ENCODE measurements around the gene PDZD7.

PDZD7 gene

DNA sequence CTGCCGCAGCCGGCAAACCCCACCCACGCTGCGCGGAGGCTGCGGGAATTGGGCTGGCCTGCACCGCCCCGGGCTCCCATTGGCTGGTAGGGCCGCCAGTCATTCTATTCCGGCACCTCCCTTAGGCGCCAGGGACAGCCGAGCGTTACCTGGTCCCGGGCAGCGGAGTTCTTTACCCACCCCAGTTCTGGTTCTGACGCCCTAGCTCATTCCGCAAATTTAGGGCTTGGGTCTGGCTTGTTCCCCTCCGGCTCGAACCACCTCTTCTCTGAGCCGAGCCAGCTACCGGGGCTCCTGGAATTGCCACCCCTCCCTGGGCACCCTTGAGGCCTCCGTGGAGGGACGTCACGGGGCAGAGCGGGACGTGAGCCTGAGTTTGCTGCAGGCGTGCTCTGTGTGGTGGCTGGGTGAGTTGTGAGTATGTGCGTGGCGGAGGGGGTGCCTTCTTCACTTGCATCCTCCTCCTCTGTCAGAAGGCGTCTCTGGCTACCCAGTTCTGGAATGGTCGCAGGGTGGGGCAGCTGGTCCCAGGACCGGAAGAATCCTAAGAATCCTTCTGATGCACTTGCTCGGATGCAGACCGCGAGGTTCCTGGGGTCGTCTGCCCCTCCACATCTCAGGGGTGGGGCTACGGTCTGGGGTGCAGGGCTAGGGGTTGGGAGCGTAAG lies at the start of gene PDZD7, which contains the start of gene SFXN3:
Gene PDZD7 (minus strand): TSS at position 2 of the 668 bp plus-strand sequence. CDS start 910 bp downstream, outside the sequence.
Gene SFXN3 (plus strand): TSS at position 107 of the 668 bp plus-strand sequence. CDS start 3,461 bp downstream, outside the sequence.
- Histone ChIP-seq H3K27ac (peak within 1 kb of the TSS; percentile 99), H3K4me3 (peak within 1 kb of the TSS; percentile 69 to 88), H3K36me3 (peaks cover 15 to 20% (median 19%) of the 10 kb centered on the region in 3 donors), H3K9me3 (no peaks in the 10 kb centered on the region), H3K4me1 (peaks cover 0 to 36% (median 22%) of the 10 kb centered on the region in 4 donors), H3K27me3 (peaks cover 0 to 8% of the 10 kb centered on the region in 2 donors)
- DNase-seq, result peak; percentile 93 to 98
- TF ChIP-seq, protein P1, sequence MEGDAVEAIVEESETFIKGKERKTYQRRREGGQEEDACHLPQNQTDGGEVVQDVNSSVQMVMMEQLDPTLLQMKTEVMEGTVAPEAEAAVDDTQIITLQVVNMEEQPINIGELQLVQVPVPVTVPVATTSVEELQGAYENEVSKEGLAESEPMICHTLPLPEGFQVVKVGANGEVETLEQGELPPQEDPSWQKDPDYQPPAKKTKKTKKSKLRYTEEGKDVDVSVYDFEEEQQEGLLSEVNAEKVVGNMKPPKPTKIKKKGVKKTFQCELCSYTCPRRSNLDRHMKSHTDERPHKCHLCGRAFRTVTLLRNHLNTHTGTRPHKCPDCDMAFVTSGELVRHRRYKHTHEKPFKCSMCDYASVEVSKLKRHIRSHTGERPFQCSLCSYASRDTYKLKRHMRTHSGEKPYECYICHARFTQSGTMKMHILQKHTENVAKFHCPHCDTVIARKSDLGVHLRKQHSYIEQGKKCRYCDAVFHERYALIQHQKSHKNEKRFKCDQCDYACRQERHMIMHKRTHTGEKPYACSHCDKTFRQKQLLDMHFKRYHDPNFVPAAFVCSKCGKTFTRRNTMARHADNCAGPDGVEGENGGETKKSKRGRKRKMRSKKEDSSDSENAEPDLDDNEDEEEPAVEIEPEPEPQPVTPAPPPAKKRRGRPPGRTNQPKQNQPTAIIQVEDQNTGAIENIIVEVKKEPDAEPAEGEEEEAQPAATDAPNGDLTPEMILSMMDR (IDR thresholded peaks at IDR 0.05), result no peak
- intact Hi-C loops (cut with DNase I; ENCODE audit: low total_unique reads), result loop anchor here (5.0 kb wide), 2 partner anchors 36 to 44 kb away; partner anchors contain the start of genes MRPL43 and TWNK

DNA sequence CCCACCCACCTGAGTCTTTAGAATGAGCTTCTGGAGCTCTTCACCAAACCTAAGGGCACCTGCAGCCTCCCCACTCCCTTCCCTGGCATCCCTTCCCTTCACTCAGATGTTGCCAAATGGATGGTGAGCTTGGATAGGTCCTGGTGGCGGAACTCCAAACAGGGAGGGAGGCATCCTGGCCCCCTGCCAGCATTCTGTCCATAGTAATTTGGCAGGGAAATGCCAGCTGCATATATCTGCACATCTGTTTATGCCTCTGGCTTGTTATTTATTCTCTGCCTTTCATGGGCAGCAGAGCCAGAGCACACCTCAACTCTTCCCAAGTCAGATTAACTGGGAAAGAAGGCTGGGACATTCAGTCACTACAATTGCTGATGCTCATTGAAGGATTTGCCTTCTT lies 48.9 kb upstream of the PDZD7 start:
- H3K9me3 ChIP-seq, result no peaks in the 10 kb centered on the region
- intact Hi-C loops (cut with DNase I; ENCODE audit: low total_unique reads), result no loop called here
- TF ChIP-seq, protein P1 (IDR thresholded peaks at IDR 0.05), result no peak
- DNase-seq, result no peak
- H3K4me1 ChIP-seq, result no peaks in the 10 kb centered on the region
- no peak overlapping the region for H3K27ac ChIP-seq
- no peak overlapping the region for H3K4me3 ChIP-seq
- peaks cover 0 to 80% of the 10 kb centered on the region in 2 donors for H3K27me3 ChIP-seq
- no peaks in the 10 kb centered on the region for H3K36me3 ChIP-seq

DNA sequence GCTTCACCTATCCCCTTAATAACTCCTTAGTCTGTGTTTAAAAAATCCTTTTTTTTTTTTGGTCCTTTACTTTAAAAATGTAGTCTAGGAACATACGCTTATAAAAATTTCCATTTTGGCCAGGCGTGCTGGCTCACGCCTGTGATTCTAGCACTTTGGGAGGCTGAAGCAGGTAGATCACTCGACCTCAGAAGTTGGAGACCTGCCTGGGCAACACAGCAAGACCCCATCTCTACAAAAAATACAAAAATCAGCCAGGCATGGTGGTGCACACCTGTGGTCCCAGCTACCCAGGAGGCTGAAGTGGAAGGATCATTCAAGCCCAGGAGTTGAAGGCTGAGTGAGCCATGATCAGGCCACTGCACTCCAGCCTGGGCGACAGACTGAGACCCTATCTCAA lies 45.7 kb upstream of the PDZD7 start:
- Histone ChIP-seq H3K36me3 (no peaks in the 10 kb centered on the region), H3K9me3 (no peaks in the 10 kb centered on the region), H3K4me3 (no peak overlapping the region), H3K4me1 (no peaks in the 10 kb centered on the region), H3K27me3 (peaks cover 0 to 79% of the 10 kb centered on the region in 2 donors), H3K27ac (no peak overlapping the region)
- intact Hi-C loops (cut with DNase I; ENCODE audit: low total_unique reads), result no loop called here
- TF ChIP-seq, protein P1 (IDR thresholded peaks at IDR 0.05), result no peak
- DNase-seq, result no peak

DNA sequence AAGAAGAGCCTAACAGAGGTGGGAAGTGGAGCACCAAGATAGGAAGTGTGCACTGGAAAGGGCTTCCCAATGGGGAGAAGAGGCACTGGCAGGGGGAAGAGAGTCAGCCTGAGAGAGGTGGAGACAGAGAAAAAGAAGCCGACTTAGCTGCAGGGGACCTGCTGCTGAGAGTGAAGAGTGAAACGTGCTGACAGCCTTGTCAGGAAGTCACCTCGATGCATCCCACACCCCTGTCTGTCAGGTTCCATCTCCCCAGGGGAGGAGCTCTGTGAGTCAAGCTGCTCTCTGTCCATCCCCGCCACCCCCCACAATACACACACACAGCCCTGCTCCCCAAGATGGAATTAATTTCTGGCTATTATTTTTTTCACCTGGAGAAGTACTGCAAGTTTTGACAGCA lies 44.8 kb upstream of the PDZD7 start:
- intact Hi-C loops (cut with DNase I; ENCODE audit: low total_unique reads), result no loop called here
- H3K9me3 ChIP-seq, result no peaks in the 10 kb centered on the region
- TF ChIP-seq, protein P1 (IDR thresholded peaks at IDR 0.05), result no peak
- H3K27ac ChIP-seq, result no peak overlapping the region
- H3K4me3 ChIP-seq, result no peak overlapping the region
- no peaks in the 10 kb centered on the region for H3K36me3 ChIP-seq
- no peaks in the 10 kb centered on the region for H3K4me1 ChIP-seq
- peaks cover 0 to 76% of the 10 kb centered on the region in 2 donors for H3K27me3 ChIP-seq
- no peak for DNase-seq

DNA sequence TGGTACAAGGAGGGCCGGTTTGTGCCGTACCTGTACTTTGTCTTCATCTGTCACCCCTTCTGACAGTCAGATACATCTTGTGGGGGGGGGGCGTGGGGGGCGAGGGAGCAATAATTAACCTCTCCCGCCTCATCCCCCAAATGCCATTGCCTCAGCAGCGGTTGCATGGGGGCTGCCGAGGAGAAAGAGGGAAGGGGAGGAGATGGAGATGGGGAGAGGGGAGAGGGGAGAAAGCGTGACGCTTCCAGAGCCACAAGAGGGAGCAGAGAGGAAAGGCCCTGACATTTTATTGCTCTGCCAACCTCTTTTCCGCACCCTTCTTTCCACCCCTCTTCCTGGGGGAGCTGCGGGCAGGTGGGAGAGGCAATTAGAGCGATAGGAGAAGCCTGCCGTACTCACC lies 42.7 kb upstream of the PDZD7 start:
- Histone ChIP-seq H3K4me1 (no peaks in the 10 kb centered on the region), H3K36me3 (no peaks in the 10 kb centered on the region), H3K27ac (no peak overlapping the region), H3K4me3 (no peak overlapping the region), H3K27me3 (peaks cover 0 to 60% of the 10 kb centered on the region in 2 donors), H3K9me3 (no peaks in the 10 kb centered on the region)
- intact Hi-C loops (cut with DNase I; ENCODE audit: low total_unique reads), result no loop called here
- TF ChIP-seq, protein P1 (IDR thresholded peaks at IDR 0.05), result no peak
- no peak for DNase-seq

Data from tibial artery (tissue), 4 donors.